Measurements from ENCODE around the gene ZPR1. TPM values are rescaled to one million over a fixed set of nuclear protein-coding genes. Genes with fewer than 3 reads are reported as not detected.

Gene ZPR1
- total and polyA plus RNA-seq, 2 of the 4 experiments (the other 2 are of a cell fraction), result 40.8 to 52.0 TPM

DNA sequence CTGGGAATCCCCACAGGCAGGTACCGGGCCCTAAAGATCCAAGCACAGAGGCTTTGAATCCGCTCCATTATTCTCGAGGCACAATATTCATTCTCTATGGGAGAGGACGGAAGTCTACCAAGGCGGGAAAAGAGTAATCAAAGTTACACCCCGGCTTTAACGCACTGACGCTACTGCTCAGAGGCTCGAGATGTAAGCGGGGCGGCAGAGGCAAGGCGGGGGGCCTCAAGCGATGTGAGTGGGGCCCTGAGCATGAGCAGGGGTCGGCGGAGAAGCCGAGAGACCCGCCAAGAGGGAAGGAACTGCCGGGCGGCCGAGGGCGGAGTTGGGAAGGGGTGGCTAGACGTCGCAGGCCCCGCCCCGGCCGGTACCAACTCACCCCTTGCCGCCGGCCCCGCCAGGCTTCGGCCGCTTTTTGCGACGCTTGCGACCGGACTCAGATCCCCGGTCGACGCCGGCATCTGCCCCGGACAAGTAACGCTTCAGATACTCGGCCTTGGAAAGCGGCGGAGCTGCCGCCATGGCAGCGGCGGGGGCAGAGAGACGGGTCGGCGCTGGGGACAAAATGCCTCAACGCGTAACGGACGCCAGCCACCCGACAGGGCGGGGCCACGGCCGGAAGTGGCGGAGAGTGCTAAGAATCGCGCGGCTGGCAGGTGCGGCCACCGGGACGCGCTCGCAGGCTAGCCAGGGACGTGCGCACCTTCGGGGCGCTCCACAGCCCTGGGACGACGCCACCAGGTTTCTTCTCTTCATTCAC is 15.2 kb downstream of the ZPR1 start, which contains the start of gene BUD13 (continued):
- 0 out of 2 replicates have a peak, but pooled peaks have one; percentile 27 for TF ChIP-seq ELK1 (IDR thresholded peaks at IDR 0.05; ENCODE audit: borderline replicate concordance, low read depth, low read length)

DNA sequence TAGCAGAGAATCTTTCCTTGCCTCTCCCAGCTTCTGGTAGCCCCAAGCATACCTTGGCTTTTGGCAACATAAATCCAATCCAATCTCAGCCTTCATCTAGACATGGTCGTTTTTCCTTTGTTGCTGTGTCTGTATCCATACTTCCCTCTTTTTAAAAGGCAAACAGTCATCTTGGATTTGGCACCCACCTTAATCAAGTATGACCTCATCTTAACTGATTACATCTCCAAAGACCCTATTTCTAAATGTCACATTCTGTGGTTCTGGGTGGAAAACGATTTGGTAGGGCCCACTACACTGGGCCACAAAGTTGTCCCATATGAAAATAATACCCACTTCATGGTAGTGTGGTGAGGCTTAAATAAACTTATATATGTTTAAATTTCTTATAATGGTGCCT is 15.9 kb downstream of the ZPR1 start:
- H3K36me3 ChIP-seq (ENCODE audit: control insufficient read depth, insufficient read depth, low read length), result peaks cover 6% of the 10 kb centered on the region
- no peak overlapping the region for H2BK120ac ChIP-seq (ENCODE audit: low read depth, low read length)
- no peak overlapping the region; the same call in 2 of the 3 replicates for H2BK15ac ChIP-seq (ENCODE audit: low read depth, low read length)
- peak overlapping the region; percentile 97; the same call in 1 of the 2 replicates for H3K9ac ChIP-seq (ENCODE audit: low read depth, low read length)
- WGBS, 2 experiments (ENCODE audit: extremely low coverage in 2 of 2, insufficient read length in 1 of 2), result no CpG with 5 or more reads among the region's 2 CpGs
- peak overlapping the region; percentile 9 to 74; a peak in 2 of 4 replicates for H4K8ac ChIP-seq (ENCODE audit: low read depth in 2 of 2, low read length in 2 of 2)
- H2BK20ac ChIP-seq (ENCODE audit: low read depth, low read length), result no peak overlapping the region
- no peak overlapping the region for H3K4ac ChIP-seq (ENCODE audit: low read depth, low read length)
- dilution Hi-C loops (cut with HindIII; ENCODE audit: low sequenced_read_pairs, unreplicated experiment) (no loop called here), in situ Hi-C loops (cut with MboI; ENCODE audit: low sequenced_read_pairs) (no loop called here), intact Hi-C loops (cut with micrococcal nuclease) (loop anchor here (5.0 kb wide), 1 partner anchor 1795 kb away; the partner anchor contains the start of gene IFT46)
- peak overlapping the region; percentile 93 for H3K4me2 ChIP-seq (ENCODE audit: low read depth, low read length)
- peak overlapping the region; percentile 71; the same call in 1 of the 2 replicates for H4K5ac ChIP-seq (ENCODE audit: low read depth, low read length)
- DNase-seq (no peak), ATAC-seq (ENCODE audit: low read depth) (no peak)
- H3K27me3 ChIP-seq (ENCODE audit: control insufficient read depth, insufficient read depth, low read length), result no peaks in the 10 kb centered on the region
- ChIA-PET POLR2A (ENCODE audit: unreplicated experiment) (interaction anchor here (0.6 kb wide), 1 partner anchor 256 kb away, joined by 3 read pairs; no protein-coding TSS in a partner anchor), CTCF (no interaction called here)
- peak overlapping the region; percentile 96 for H3K4me3 ChIP-seq (ENCODE audit: insufficient read depth, low read depth, low read length)
- 0 out of 2 replicates have a peak overlapping the region, but pooled peaks have one; percentile 2 for H2AK5ac ChIP-seq (ENCODE audit: low read depth, low read length)
- H3K4me1 ChIP-seq (ENCODE audit: control insufficient read depth, insufficient read depth, low read length), result peaks cover 5% of the 10 kb centered on the region
- H3K18ac ChIP-seq (ENCODE audit: low read depth, low read length), result no peak overlapping the region
- H2AK9ac ChIP-seq (replicated peaks; ENCODE audit: low read depth, low read length, poor library complexity), result peak overlapping the region; percentile 84
- peaks cover 13 to 34% of the 10 kb centered on the region in 2 experiments for H3K79me1 ChIP-seq (ENCODE audit: low read depth in 1 of 2, low read length in 2 of 2)
- no peaks in the 10 kb centered on the region; the same call in 1 of the 2 replicates for H4K20me1 ChIP-seq (ENCODE audit: insufficient read depth, low read length)
- TSS peak; percentile 23 for BruUV-seq (replicated peaks)
- H3K27ac ChIP-seq (ENCODE audit: insufficient read depth, low read length), result no peak overlapping the region; the same call in 1 of the 2 replicates
- no peaks in the 10 kb centered on the region for H3K9me3 ChIP-seq (ENCODE audit: control insufficient read depth, insufficient read depth, low read length)
- H4K91ac ChIP-seq (ENCODE audit: insufficient read depth, low read depth, low read length), result peak overlapping the region; percentile 4; the same call in 1 of the 2 replicates
- H3K14ac ChIP-seq (replicated peaks; ENCODE audit: low read depth, low read length), result no peak overlapping the region
- peak overlapping the region; percentile 31; the same call in 1 of the 2 replicates for H3K23ac ChIP-seq (ENCODE audit: low read depth, low read length)
- H2BK5ac ChIP-seq (ENCODE audit: low read depth, low read length, poor library complexity, severe bottlenecking), result no peak overlapping the region
- peak overlapping the region; percentile 80; the same call in 1 of the 2 replicates for H3K56ac ChIP-seq (ENCODE audit: extremely low read depth, insufficient read depth, low read length)
- H2AFZ ChIP-seq (replicated peaks; ENCODE audit: low read length, poor library complexity), result no peak overlapping the region
- H3K9me1 ChIP-seq (ENCODE audit: insufficient read depth, low read length), result peaks cover 9% of the 10 kb centered on the region; the same call in 1 of the 2 replicates
- no peak for TF ChIP-seq RFX5 (IDR thresholded peaks at IDR 0.05; ENCODE audit: low read depth, low read length)
- TF ChIP-seq CEBPB (IDR thresholded peaks at IDR 0.05; ENCODE audit: low read depth, low read length), result no peak
- no peak for TF ChIP-seq MAZ (IDR thresholded peaks at IDR 0.05; ENCODE audit: borderline replicate concordance, low read depth, low read length)
- no peak for TF ChIP-seq BHLHE40 (IDR thresholded peaks at IDR 0.05; ENCODE audit: low read depth, low read length)
- no peak for TF ChIP-seq CHD1 (IDR thresholded peaks at IDR 0.05; ENCODE audit: low read depth, low read length)
- TF ChIP-seq NFE2L2 (IDR thresholded peaks at IDR 0.05; ENCODE audit: low read depth, low read length), result no peak
- TF ChIP-seq FOS (IDR thresholded peaks at IDR 0.05; ENCODE audit: low read depth, low read length), result no peak
- TF ChIP-seq MAFK (IDR thresholded peaks at IDR 0.05; ENCODE audit: low read depth, low read length), result no peak
- TF ChIP-seq, protein P1, sequence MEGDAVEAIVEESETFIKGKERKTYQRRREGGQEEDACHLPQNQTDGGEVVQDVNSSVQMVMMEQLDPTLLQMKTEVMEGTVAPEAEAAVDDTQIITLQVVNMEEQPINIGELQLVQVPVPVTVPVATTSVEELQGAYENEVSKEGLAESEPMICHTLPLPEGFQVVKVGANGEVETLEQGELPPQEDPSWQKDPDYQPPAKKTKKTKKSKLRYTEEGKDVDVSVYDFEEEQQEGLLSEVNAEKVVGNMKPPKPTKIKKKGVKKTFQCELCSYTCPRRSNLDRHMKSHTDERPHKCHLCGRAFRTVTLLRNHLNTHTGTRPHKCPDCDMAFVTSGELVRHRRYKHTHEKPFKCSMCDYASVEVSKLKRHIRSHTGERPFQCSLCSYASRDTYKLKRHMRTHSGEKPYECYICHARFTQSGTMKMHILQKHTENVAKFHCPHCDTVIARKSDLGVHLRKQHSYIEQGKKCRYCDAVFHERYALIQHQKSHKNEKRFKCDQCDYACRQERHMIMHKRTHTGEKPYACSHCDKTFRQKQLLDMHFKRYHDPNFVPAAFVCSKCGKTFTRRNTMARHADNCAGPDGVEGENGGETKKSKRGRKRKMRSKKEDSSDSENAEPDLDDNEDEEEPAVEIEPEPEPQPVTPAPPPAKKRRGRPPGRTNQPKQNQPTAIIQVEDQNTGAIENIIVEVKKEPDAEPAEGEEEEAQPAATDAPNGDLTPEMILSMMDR (conservative IDR thresholded peaks at IDR 0.05; ENCODE audit: low read depth, low read length), result no peak
- no peak for TF ChIP-seq RAD21 (IDR thresholded peaks at IDR 0.05; ENCODE audit: low read length)
- no peak for TF ChIP-seq SMC3 (IDR thresholded peaks at IDR 0.05; ENCODE audit: low read depth, low read length)
- no peak for TF ChIP-seq POLR2A (IDR thresholded peaks at IDR 0.05; ENCODE audit: low read depth, low read length)
- no peak for TF ChIP-seq MXI1 (IDR thresholded peaks at IDR 0.05; ENCODE audit: borderline replicate concordance, low read depth, low read length)
